Right kidney (tissue), 1 donor: Measurements from ENCODE around the gene PCNX4.
A peak's percentile ranks its signal among the peaks of the same experiment; 100 is the strongest.
"Not testable (repeated sequence)": the region's sequence is repeated elsewhere in the genome, so short reads cannot be mapped to it uniquely, and the experiment has no call there.

Experiments used
- DNase-seq: peaks from one replicate; pipeline ENCODE4 v3.0.0-alpha.2; 2016

Gene PCNX4

DNA sequence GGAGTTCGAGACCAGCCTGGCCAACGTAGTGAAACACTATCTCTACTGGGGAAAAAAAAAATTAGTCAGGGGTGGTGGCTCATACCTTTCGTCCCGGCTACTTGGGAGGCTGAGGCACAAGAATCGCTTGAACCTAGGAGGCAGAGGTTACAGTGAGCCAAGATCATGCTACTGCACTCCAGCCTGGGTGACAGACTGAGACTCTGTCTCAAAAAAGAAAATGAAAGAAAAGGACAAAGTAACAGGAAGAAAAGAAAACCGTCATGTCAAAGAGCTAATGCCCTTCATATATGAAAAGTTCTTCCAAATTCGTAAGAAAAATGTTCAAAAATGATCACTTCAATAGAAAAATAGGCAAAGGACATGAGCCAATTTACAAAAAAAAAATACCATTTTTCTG, 8.1 kb downstream of the PCNX4 start:
- not testable (repeated sequence) for DNase-seq

DNA sequence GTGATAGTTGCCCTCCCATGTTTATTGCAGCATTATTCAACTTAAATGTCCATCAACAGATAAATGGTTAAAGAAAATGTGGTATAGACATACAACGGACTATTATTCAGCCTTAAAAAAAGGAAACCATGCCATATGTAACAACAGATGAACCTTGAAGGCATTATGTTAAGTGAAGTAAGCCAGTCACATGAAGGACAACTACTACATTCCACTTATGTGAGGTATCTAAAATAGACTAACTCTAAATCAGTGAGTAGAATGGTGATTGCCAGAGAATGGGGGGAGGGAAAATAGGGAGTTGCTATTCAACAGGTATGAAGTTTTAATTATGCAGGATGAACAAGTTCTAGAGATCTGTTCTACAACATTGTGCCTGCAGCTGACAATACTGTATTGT, 10.1 kb downstream of the PCNX4 start:
- DNase-seq: no peak

DNA sequence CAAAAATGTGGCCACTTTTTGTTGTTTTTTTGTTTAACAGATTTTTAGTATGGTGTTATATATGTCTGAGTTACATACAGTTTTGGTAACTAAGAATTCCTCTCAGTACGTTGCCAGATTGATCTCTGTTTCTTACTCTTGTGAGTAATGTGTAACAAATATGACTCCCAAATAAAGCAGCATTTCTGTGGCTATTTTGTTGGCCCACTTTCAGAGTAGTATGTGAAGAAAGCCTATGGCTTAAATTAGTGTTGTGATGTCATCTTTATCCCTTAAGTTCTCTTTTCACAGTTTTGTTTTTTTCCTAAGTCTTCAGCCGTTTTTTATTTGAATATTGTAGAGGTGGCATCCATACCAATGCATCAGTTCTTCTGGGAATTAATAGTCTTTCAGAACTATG, 10.7 kb downstream of the PCNX4 start:
- DNase-seq: no peak

DNA sequence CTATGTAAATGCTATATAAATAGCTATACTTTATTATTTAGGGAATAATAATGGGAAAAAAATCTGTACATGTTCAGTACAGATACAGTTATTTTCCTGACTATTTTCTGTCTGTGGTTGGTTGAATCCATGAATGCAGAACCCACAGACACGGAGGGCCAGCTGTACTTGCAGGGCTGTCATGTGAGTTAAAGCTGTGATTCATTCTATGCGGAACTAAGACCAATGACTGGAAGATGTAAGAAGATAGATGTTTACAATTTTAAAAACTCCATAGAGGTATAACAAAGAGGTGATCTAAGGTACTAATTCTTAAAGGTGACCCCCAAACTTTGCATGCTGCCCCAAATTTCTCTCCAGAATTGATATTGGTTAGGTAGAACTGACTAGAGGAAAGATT, 14.6 kb downstream of the PCNX4 start:
- no peak for DNase-seq

DNA sequence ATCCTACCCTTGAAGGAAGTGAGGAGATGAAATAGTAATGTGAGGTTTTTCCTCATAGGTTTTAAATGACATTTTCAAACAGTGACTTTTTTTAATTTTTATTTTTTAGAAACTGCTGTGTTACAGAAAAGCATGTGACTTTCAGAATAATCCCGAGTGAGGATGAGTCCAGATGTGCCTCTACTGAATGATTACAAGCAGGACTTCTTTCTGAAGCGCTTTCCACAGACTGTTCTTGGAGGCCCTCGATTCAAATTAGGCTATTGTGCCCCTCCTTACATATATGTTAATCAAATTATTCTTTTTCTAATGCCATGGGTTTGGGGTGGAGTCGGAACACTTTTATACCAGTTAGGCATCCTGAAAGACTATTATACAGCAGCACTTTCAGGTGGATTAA, 15.8 kb downstream of the PCNX4 start:
- DNase-seq: no peak

DNA sequence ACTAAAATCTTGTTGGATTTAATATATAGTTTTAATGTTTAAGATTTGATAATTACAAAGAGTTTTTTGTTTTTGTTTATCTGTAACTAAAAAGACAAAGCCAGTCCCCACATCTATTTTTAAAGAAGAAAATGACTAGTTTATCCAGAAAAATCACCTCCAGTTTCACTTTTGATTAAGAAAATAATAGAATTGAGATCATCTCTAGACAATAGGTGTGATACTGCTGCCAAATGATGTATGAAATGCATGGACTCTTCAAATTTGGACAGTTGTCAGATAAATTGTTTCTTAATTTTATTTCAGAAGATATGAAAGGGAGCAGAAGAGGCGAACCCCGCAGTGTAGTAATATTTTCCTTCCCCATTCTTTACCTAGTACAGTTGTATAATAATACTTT, 20.0 kb downstream of the PCNX4 start:
- no peak for DNase-seq

DNA sequence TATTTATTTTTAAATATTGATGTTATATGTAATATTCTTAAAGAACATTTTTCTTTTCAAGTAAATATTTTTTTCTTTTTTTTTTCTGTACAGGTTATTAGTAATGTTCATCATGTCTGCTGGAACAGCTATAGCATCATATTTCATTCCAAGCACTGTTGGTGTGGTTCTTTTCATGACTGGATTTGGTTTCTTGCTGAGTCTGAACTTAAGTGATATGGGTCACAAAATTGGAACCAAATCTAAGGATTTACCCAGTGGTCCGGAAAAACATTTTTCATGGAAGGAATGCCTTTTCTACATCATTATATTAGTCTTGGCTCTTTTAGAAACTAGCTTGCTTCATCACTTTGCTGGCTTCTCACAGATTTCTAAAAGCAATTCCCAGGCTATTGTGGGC, 23.2 kb downstream of the PCNX4 start:
- no peak for DNase-seq

DNA sequence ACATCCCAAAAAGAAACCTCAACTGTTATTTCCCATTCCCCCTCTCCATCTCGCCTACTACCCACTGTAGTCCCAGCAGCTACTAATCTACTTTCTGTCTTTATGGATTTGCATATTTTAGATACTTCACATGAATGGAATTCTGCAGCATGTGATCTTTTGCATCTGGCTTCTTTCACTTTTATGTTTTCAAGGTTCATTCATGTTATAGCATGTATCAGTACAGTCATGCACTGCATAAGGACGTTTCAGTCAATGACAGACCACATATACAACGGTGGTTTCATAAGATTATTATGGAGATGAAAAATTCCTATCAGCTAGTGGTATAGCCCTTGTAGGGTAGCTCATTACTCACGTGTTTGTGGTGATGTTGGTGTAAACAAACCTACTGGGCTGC, 24.5 kb downstream of the PCNX4 start:
- no peak for DNase-seq

DNA sequence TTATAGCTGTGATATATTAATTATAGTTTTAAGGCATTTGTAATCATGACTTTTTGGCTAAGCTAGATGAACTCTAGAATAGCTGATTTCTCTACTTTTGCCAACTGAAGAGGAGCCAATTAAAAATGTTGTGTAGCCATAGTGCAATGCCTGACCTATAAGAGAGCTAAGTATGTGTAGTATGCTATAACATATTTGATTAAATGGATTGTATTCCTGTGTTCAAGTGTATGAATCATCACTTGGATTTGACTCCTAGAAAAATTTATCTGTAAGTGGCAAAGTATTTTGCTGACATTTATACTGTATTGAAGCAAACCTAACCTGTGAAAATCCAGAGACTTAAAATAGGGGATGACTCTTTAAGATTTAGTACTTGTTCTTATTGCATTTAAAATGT, 34.2 kb downstream of the PCNX4 start:
- no peak for DNase-seq

DNA sequence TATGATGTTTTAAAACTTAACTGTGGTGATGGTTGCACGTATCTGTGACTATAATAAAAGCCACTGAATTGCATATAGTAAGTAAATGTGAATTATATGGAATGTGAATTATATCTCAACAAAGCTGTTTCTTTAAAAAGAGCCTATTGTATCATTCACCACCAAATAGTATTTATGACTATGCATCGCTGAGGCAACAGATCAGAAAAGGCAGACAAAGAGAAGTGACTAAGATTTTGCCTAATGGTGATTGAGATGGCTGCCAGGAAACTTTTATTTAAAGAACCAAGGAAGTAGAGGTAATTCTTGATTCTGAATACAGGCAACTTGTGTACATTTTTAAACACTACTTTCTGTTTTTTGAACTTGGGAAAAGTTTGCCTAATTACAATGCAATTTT, 41.8 kb downstream of the PCNX4 start:
- no peak for DNase-seq

DNA sequence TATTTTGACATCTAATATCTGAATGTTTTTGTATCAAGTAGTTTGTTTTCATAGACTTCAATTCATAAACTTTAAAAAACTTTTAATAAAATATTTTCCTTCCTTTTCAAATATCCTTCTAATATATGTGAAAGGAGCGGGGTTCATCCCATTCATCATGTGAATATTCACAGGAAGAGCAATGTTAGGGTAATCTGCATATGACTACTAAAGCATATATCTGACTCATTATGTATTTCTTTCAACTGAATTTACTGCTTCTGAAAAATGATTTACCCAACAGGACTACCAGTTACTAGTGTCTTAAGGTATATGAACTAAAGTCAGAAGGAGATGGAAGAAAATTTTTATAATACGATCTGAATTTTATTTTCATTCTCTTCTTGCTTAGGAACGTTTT, 43.0 kb downstream of the PCNX4 start:
- no peak for DNase-seq

DNA sequence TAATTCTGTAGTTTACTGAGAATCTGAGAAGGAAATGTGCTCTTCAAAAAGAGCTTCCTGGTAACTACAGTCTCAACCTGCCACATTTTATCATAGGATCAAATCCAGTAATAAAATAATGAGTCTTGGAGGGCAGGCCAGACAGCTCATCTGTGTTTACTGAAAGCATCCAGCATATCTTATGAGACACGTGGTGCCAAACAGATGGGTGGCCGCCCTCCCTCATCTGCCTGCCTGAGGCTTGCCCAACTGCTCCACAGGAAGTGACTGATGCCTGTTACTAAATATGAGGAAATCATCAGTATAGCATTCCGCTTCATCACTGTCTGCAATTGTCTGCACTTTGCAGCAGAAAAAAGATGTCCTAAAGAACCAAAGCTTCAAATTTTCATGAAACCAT, 60.0 kb downstream of the PCNX4 start:
- DNase-seq: no peak

DNA sequence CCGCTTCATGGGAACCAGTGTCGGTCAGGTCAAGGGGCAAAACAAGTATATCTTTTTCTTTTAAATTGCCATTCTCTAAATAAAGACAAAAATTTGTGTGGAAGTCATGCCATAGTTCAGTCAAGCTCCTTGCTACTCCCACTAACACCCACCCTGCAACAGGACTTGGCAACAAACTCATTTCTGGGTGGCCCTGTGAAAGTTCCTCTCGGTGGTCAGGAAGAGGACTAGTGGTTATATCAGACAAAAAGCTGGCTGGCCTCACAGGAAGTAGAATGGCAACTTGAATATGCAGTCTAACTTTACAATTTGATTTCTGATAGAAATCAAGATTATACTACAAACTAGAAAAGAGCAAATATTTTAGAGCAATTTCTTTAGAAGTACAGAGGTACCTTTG, 62.3 kb downstream of the PCNX4 start:
- DNase-seq: no peak

DNA sequence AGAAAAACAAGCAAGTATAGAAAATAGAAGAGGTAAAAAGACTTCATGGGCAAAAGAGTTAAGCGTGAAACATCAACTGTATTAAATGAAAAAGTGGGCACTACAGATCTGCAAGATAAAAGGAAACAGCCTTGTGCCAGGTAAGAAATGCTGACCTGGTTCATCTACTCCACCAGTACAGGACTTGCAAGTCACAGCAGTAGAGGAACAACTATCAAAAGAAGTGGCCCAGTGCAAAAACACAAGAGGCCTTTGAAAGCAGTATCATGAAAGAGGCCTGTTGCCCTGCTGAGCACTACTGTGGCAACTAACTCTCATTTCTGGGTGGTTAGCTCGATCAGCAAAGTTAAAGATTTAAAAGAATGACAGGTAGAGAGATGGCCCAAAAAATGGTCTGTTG, 62.9 kb downstream of the PCNX4 start:
- no peak for DNase-seq

DNA sequence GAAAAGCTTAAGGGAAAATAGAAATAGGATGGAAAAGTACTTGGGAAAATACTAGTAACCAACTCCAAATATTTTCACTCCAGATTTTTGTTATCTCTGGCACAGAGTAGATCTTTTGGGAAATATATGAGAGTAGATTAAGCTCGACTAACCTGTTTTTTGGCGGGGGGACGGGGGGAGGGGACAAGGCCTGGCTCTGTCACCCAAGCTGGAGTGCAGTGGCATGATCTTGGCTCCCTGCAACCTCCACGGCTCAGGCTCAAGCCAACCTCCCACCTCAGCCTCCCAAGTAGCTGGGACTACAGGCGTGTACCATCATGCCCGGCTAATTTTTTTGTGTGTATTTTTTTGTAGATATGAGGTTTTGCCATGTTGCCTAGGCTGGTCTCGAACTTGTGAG, 68.7 kb downstream of the PCNX4 start:
- no peak for DNase-seq

DNA sequence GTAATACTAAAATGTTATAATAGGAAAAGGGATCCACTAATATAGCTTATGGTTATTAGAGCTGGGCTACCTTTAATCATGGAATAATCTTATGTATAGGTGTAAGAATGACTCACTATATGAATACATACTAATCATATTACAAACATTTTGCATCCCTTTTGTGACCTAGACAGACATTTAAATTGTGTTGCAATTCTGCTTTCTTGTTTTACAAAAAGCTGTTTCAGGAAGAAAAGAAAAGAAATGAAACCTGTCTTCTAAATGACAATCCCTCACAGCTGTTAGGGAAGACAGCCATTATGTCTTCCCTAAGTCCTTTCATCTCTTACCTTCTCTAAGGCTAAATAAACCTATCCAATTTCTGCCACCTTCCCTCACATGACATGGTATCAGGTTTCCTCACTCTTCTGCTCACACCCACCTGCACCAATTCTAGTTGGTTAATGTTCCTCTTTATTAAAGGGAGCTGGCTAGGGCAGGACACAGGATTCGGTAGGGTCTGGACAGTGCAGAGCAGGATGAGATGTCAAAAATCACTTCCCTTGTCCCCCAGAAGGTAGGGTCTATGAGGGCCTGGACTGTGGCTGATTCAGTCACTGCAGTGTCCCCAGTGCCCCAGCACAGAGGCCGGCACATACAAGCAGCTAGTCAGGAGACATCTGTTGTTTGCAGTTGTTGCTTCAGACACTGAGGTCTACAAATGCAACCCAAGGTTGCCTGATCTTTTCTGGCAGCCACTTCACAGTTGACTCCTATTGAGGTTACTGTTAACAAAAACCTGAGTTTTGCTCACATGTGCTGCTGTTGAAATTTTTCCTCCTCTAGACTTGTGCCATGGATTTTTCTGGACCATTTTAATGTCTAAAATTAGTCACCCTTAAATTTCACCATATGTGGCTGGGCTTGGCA, 69.7 kb downstream of the PCNX4 start:
- DNase-seq: peak; percentile 14

DNA sequence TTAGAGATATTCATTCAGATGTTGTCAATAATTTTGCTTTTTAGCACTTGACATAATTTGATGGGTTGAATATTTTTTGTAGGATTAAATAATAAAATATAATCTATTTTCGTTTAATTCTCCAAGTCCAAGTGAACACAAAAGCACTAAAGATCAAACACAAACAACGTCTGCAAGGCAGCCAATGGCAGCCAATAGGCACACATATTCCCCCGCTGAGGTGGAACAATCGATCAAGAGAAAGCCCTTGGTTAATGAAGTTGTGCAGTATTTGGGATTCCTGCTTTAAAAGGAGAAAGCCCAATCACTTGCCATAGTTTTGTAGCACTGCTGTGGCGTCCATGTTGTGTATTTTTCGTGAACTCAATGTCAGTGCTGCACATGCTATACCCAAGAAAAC, 72.0 kb downstream of the PCNX4 start:
- DNase-seq: peak; percentile 9

DNA sequence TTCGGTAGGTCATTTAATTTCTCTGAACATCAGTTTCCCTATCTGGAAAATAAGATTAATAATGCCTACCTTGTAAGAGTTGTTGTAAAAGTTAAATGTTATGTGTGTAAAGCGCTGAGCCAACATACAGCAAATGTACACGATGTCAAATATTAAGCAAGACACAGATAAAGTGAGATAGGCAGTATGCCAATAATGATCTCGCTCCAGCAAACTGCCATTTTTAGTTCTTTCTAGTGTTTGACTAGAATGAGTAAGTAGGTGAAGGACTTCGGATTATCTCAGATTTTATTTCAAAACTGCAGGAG, 72.6 kb downstream of the PCNX4 start:
- DNase-seq: no peak

DNA sequence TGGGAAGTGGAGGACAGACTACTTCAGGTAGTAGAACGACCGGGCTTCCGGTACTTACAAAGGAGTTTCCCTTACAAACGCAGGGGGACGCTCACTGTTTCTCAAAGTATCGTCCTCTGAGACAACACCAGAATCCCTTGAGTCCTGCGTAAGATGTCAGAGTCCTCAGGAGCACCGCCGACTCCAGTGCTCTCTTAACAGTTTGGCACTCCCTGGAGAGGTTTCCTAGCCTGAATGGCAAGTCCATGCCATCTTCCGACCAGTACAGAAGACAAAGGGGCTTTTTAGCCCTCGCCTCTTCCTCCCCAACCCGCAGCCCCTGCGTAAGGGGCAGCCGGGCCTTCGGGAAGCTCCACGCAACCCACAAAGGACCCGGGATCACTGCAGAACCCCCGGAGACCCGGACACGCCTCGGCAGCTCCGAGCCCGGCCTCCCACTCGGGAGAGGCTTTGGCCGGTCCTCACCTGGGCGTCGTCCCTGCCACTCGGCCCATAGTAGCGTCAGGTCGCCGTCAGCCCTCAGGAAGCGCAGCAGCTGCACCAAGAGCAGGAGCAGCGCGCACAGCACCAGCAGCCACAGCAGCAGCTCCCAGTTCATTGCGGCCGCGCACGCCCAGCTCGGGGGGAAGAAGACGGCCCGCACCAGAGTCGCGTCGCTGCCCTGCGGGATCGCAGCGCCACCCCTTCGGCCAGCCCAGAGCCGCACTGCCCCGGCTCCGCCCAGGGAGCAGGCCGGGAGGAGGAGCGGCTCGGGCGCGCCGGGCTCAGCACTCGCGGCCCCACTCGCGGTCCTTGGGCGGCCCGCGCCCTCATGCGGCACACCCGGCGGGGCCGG, 73.2 kb downstream of the PCNX4 start, which contains the start of gene DHRS7:
DHRS7 (minus strand) TSS at position 687 of the 835 bp plus-strand sequence; CDS start at position 598, 89 bp downstream.
- DNase-seq: peak; percentile 97

DNA sequence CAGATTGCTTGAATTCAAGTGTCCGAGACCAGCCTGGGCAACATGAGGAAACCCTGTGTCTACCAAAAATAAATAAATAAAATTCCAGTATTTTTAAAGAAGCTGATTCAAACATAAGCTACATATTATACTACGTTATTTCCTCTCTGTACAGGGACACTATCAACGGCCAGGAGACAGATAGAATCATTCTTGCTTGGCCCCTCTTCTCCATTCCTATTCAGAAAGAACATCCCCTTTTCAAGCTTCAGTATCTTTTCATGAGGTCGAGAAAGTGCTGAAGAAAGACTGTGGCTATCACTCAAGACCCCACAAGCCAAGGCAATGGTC, 73.8 kb downstream of the PCNX4 start:
- no peak for DNase-seq

DNA sequence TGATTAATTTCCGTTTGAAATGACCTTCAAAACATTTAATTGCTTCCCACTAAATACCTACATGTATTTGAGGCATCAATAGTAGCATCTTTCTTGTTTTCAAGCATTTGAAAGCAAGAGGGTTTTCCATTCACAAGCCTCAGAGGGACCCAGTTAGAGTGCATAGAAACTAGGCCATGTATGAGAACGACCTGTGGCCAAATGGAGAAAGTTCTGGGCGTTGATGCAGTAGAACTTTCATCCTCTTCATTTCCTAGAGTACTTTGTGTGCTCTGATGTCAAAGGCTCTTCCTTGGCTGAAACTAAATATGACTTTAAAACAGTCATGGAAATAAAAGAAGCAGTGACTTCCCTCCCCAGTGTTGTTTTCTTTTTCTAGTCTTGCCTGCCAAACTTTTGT, 74.4 kb downstream of the PCNX4 start:
- peak; percentile 5 for DNase-seq

DNA sequence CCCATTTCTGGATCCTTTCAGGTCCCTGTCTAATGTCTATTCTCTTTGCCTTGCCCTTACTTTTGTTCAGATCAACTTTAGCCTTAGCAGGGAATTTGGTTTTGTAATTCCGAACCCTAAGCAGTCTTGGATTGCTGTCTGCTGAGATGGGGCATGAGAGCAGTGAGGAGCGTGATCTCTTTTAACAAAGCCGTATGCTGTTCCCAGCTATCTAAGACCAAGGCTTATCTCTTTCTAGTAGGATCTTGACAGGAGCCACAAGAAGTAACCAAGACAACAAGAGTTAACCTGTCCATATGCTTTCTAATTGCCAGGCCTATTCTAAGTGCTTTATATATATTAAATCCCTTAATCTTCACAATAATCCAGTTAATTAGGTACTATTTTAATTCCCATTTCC, 78.0 kb downstream of the PCNX4 start:
- no peak for DNase-seq

DNA sequence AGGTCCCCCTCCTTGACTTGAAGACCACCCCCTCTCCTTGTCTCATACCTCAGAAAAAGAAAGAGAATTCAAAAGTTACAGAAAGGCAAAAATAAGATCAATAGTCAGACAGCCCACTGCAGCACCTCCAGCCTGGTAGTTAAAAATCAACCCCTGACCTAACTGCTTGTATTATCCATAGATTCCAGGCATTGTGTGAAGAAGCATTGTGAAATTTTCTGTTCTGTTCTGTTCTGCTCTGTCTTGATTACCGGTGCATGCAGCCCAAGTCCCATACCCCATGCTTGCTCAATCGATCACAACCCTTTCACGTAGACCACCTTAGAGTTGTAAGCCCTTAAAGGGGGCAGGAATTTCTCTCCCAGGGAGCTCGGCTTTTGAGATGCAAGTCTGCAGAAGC, 79.2 kb downstream of the PCNX4 start:
- no peak for DNase-seq

DNA sequence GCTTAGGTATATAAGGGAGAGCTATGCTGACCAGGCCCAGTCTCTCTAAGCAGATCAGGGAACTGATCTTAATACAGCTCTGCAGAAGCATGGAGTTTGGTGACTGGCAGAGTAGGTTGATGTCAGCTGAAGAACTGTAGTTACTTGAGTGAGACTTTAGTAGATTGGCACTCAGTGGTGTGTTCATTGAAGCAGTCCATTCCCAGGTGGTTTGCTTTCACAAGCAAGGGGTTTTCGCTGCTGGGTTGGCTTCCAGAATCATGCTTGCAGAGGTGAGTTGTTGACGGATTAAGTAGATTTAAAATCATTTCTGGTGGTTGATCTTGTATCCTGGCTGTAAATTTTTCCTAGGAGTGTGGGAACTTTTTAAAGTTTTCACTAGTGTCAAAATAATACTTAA, 80.0 kb downstream of the PCNX4 start:
- DNase-seq: no peak
